Measurements from ENCODE around the gene COL3A1. TPM values are rescaled to one million over a fixed set of nuclear protein-coding genes. Genes with fewer than 3 reads are reported as not detected.

Gene COL3A1
- polyA plus RNA-seq, 3 donors = not detected

GRCh38 chr2:188970211-188970610, 4.0 kb upstream of the COL3A1 start:
- H3K4me1 Mint-ChIP-seq = no peaks in the 10 kb centered on the region
- no peak for TF ChIP-seq CTCF (IDR thresholded peaks at IDR 0.05)
- no peak overlapping the region for H3K4me2 ChIP-seq (replicated peaks; ENCODE audit: extremely low read depth, low read length, poor library complexity, severe bottlenecking)

GRCh38 chr2:188971432-188971861, 2.7 kb upstream of the COL3A1 start:
- no peaks in the 10 kb centered on the region for H3K4me1 ChIP-seq (ENCODE audit: control insufficient read depth in 1 of 2, insufficient read depth in 2 of 2, low read length in 2 of 2)
- no peaks in the 10 kb centered on the region for H3K4me1 Mint-ChIP-seq
- H3K9me3 Mint-ChIP-seq = peaks cover 0 to 4% (median 0%) of the 10 kb centered on the region in 7 donors
- no peaks in the 10 kb centered on the region for H3K36me3 ChIP-seq (replicated peaks in 1 of 2; ENCODE audit: control insufficient read depth in 1 of 2, insufficient read depth in 2 of 2, low read length in 2 of 2)
- H3K4me3 Mint-ChIP-seq = no peak overlapping the region
- H2AFZ ChIP-seq (ENCODE audit: insufficient read depth, low read depth, low read length, poor library complexity, severe bottlenecking) = no peak overlapping the region
- H3K9me3 ChIP-seq (replicated peaks in 1 of 2; ENCODE audit: control insufficient read depth in 1 of 2, insufficient read depth in 1 of 2, low read length in 2 of 2) = no peaks in the 10 kb centered on the region
- TF ChIP-seq CTCF (IDR thresholded peaks at IDR 0.05) = no peak
- no peak for DNase-seq
- H3K27ac Mint-ChIP-seq = no peak overlapping the region
- H3K4me2 ChIP-seq (replicated peaks; ENCODE audit: extremely low read depth, low read length, poor library complexity, severe bottlenecking) = no peak overlapping the region
- H3K36me3 Mint-ChIP-seq = no peaks in the 10 kb centered on the region
- H3K79me2 ChIP-seq (ENCODE audit: insufficient read depth, low read length) = no peaks in the 10 kb centered on the region
- no CpG with 5 or more reads among the region's 1 CpG for WGBS (ENCODE audit: insufficient coverage)
- no peak overlapping the region for H3K4me3 ChIP-seq (replicated peaks in 1 of 3; ENCODE audit: low read depth in 2 of 3, low read length in 3 of 3)
- H4K20me1 ChIP-seq (ENCODE audit: insufficient read depth, low read length) = no peaks in the 10 kb centered on the region
- H3K27me3 Mint-ChIP-seq (ENCODE audit: low read depth in 3 of 3) = peaks cover 0 to 1% (median 0%) of the 10 kb centered on the region in 3 donors
- no peaks in the 10 kb centered on the region for H3K27me3 ChIP-seq (ENCODE audit: control insufficient read depth in 2 of 2, insufficient read depth in 2 of 2, low read length in 2 of 2)
- intact Hi-C loops (cut with micrococcal nuclease) = no loop called here
- no peak overlapping the region for H3K27ac ChIP-seq (ENCODE audit: low read depth in 1 of 2, low read length in 2 of 2)
- H3K9ac ChIP-seq (ENCODE audit: insufficient read depth, low read length, poor library complexity, severe bottlenecking) = no peak overlapping the region

More at GRCh38 chr2:188970211-188970610, 4.0 kb upstream of the COL3A1 start:
- Mint-ChIP-seq H3K36me3 (no peaks in the 10 kb centered on the region), H3K27ac (no peak overlapping the region), H3K27me3 (ENCODE audit: low read depth in 3 of 3) (peaks cover 0 to under 1% (median 0%) of the 10 kb centered on the region in 3 donors), H3K9me3 (peaks cover 0 to 4% (median 0%) of the 10 kb centered on the region in 7 donors), H3K4me3 (no peak overlapping the region)
- Histone ChIP-seq H3K4me3 (replicated peaks in 1 of 3; ENCODE audit: low read depth in 2 of 3, low read length in 3 of 3) (no peak overlapping the region), H3K79me2 (ENCODE audit: insufficient read depth, low read length) (no peaks in the 10 kb centered on the region), H3K9ac (ENCODE audit: insufficient read depth, low read length, poor library complexity, severe bottlenecking) (no peak overlapping the region), H3K36me3 (replicated peaks in 1 of 2; ENCODE audit: control insufficient read depth in 1 of 2, insufficient read depth in 2 of 2, low read length in 2 of 2) (no peaks in the 10 kb centered on the region), H3K27ac (ENCODE audit: low read depth in 1 of 2, low read length in 2 of 2) (no peak overlapping the region), H3K27me3 (ENCODE audit: control insufficient read depth in 2 of 2, insufficient read depth in 2 of 2, low read length in 2 of 2) (no peaks in the 10 kb centered on the region), H3K9me3 (replicated peaks in 1 of 2; ENCODE audit: control insufficient read depth in 1 of 2, insufficient read depth in 1 of 2, low read length in 2 of 2) (no peaks in the 10 kb centered on the region), H4K20me1 (ENCODE audit: insufficient read depth, low read length) (no peaks in the 10 kb centered on the region), H3K4me1 (ENCODE audit: control insufficient read depth in 1 of 2, insufficient read depth in 2 of 2, low read length in 2 of 2) (no peaks in the 10 kb centered on the region), H2AFZ (ENCODE audit: insufficient read depth, low read depth, low read length, poor library complexity, severe bottlenecking) (no peak overlapping the region)
- WGBS (ENCODE audit: insufficient coverage) = no CpG with 5 or more reads among the region's 1 CpG
- intact Hi-C loops (cut with micrococcal nuclease) = no loop called here
- no peak for DNase-seq

Measured in CD14-positive monocyte (primary cell).